GM19099 (cell line): ENCODE results near the gene RAB40AL.
"Not testable (repeated sequence)": the region's sequence is repeated elsewhere in the genome, so short reads cannot be mapped to it uniquely, and the experiment has no call there.

Experiments
- POLR2A ChIP-seq: IDR thresholded peaks from 3 replicates; pipeline ENCODE4 v1.6.1; 2011; ENCODE audit warnings: low read depth; ENCODE audit not compliant: insufficient read length; ENCODE audit errors: extremely low read depth

RAB40AL gene

GRCh38 chrX:102936972-102937371 is at the start of gene RAB40AL:
Gene RAB40AL (plus strand): TSS chrX:102937272. CDS start chrX:102937319, 47 bp downstream.
- not testable (repeated sequence) for TF ChIP-seq POLR2A

- TF ChIP-seq POLR2A: no peak
These were observed 49.4 kb upstream of the RAB40AL start for GRCh38 chrX:102887687-102888086.

GRCh38 chrX:102892103-102892502 is 45.0 kb upstream of the RAB40AL start:
- TF ChIP-seq POLR2A: no peak

GRCh38 chrX:102899940-102900916 is 36.8 kb upstream of the RAB40AL start:
- TF ChIP-seq POLR2A: no peak

GRCh38 chrX:102902355-102902754 is 34.7 kb upstream of the RAB40AL start:
- no peak for TF ChIP-seq POLR2A

GRCh38 chrX:102930990-102931756 is 5.9 kb upstream of the RAB40AL start:
- TF ChIP-seq POLR2A: no peak

GRCh38 chrX:102934624-102935023 is 2.4 kb upstream of the RAB40AL start:
- TF ChIP-seq POLR2A: no peak

- no peak for TF ChIP-seq POLR2A
These were observed 14.1 kb downstream of the RAB40AL start for GRCh38 chrX:102950908-102951866.

- no peak for TF ChIP-seq POLR2A
These were observed 20.7 kb downstream of the RAB40AL start for GRCh38 chrX:102957751-102958150.

- TF ChIP-seq POLR2A: no peak
These were observed 21.7 kb downstream of the RAB40AL start for GRCh38 chrX:102958794-102959193.

GRCh38 chrX:102959471-102959870 is 22.4 kb downstream of the RAB40AL start:
- no peak for TF ChIP-seq POLR2A

GRCh38 chrX:102963955-102964354 is 26.9 kb downstream of the RAB40AL start:
- TF ChIP-seq POLR2A: no peak

- no peak for TF ChIP-seq POLR2A
These were observed 27.9 kb downstream of the RAB40AL start for GRCh38 chrX:102964940-102965339.

- TF ChIP-seq POLR2A: no peak
These were observed 29.6 kb downstream of the RAB40AL start for GRCh38 chrX:102966701-102967100.
